WTC11 (cell line): ENCODE measurements around the gene RAX2. TPM values are rescaled to one million over a fixed set of nuclear protein-coding genes. Genes with fewer than 3 reads are reported as not detected.
"Not testable (repeated sequence)": the region's sequence is repeated elsewhere in the genome, so short reads cannot be mapped to it uniquely, and the experiment has no call there.

Source experiments
- ATAC-seq: fragments of 200-7000 bp; cut with Tn5 transposase; 2 replicates; pipeline ENCODE4 v1.10.0; 2021; ENCODE audit warnings: mild to moderate bottlenecking, moderate library complexity
- CTCF ChIA-PET: fragments of 300-600 bp; sonication (Branson Sonifier 250); formaldehyde crosslinking; loops from one replicate; lab custom pipeline; 2021; ENCODE audit warnings: antibody characterized with exemption; lab: Charles Lee
- POLR2A ChIA-PET: fragments of 350-600 bp; sonication (Branson Sonifier 250); formaldehyde crosslinking; loops from one replicate; lab custom pipeline; 2021; ENCODE audit warnings: antibody characterized with exemption; lab: Charles Lee
- DNase-seq: peaks from one replicate; pipeline ENCODE4 v3.0.0; 2021; ENCODE audit warnings: low spot score
- H3K27ac Mint-ChIP-seq: 2 replicates; pipeline ENCODE4 v1.8.0; 2021; ENCODE audit warnings: mixed read lengths
- H3K27me3 Mint-ChIP-seq: 2 replicates; pipeline ENCODE4 v1.8.0; 2021; ENCODE audit warnings: low read depth, mild to moderate bottlenecking, moderate library complexity, mixed read lengths
- H3K36me3 Mint-ChIP-seq: 2 replicates; pipeline ENCODE4 v1.8.0; 2021; ENCODE audit warnings: mixed read lengths
- H3K4me1 Mint-ChIP-seq: 2 replicates; pipeline ENCODE4 v1.8.0; 2022; ENCODE audit warnings: mixed read lengths
- H3K4me3 Mint-ChIP-seq: 2 replicates; pipeline ENCODE4 v1.8.0; 2021; ENCODE audit warnings: mild to moderate bottlenecking, moderate library complexity, mixed read lengths
- H3K9me3 Mint-ChIP-seq: 2 replicates; pipeline ENCODE4 v1.8.0; 2021; ENCODE audit warnings: mixed read lengths
- ATF2 ChIP-seq: sonication (generic); formaldehyde crosslinking; IDR thresholded peaks from 2 replicates; pipeline ENCODE4 v1.8.1; 2022; ENCODE audit warnings: low read depth, missing genetic modification reagents, borderline replicate concordance
- CREB1 ChIP-seq: sonication (generic); formaldehyde crosslinking; IDR thresholded peaks from 2 replicates; pipeline ENCODE4 v1.8.0; 2023; ENCODE audit warnings: mild to moderate bottlenecking, missing genetic modification reagents
- CREM ChIP-seq: sonication (generic); formaldehyde crosslinking; IDR thresholded peaks from 2 replicates; pipeline ENCODE4 v1.8.1; 2022; ENCODE audit warnings: mild to moderate bottlenecking, missing genetic modification reagents, moderate library complexity
- EMX1 ChIP-seq: fragments of 250-450 bp; sonication (Bioruptor Pico); IDR thresholded peaks from 2 replicates; pipeline ENCODE4 v1.8.0; 2021; ENCODE audit warnings: mild to moderate bottlenecking
- ESRRA ChIP-seq: sonication (generic); formaldehyde crosslinking; IDR thresholded peaks from 2 replicates; pipeline ENCODE4 v1.8.1; 2022; ENCODE audit warnings: mild to moderate bottlenecking, missing genetic modification reagents, borderline replicate concordance
- FOXP4 ChIP-seq: sonication (generic); formaldehyde crosslinking; IDR thresholded peaks from 2 replicates; pipeline ENCODE4 v1.8.0; 2022; ENCODE audit warnings: mild to moderate bottlenecking, missing genetic modification reagents
- GRHL2 ChIP-seq: fragments of 250-450 bp; sonication (Bioruptor Pico); IDR thresholded peaks from 2 replicates; pipeline ENCODE4 v1.8.0; 2022; ENCODE audit warnings: mild to moderate bottlenecking, moderate library complexity; ENCODE audit not compliant: insufficient replicate concordance, severe bottlenecking
- IRF2 ChIP-seq: sonication (generic); formaldehyde crosslinking; IDR thresholded peaks from 2 replicates; pipeline ENCODE4 v1.8.0; 2022; ENCODE audit warnings: low read depth, missing genetic modification reagents, borderline replicate concordance
- MLX ChIP-seq: sonication (generic); formaldehyde crosslinking; IDR thresholded peaks from 2 replicates; pipeline ENCODE4 v1.8.1; 2023; ENCODE audit warnings: mild to moderate bottlenecking, missing genetic modification reagents, moderate library complexity
- MYBL2 ChIP-seq: sonication (generic); formaldehyde crosslinking; IDR thresholded peaks from 2 replicates; pipeline ENCODE4 v1.8.1; 2023; ENCODE audit warnings: mild to moderate bottlenecking, moderate library complexity, missing genetic modification reagents
- PREB ChIP-seq: sonication (generic); formaldehyde crosslinking; IDR thresholded peaks from 2 replicates; pipeline ENCODE4 v1.8.1; 2022; ENCODE audit warnings: mild to moderate bottlenecking, missing genetic modification reagents, moderate library complexity, borderline replicate concordance
- PRRX2 ChIP-seq: fragments of 250-450 bp; sonication (Bioruptor Pico); IDR thresholded peaks from 2 replicates; pipeline ENCODE4 v1.8.0; 2021; ENCODE audit warnings: mild to moderate bottlenecking
- RELA ChIP-seq: sonication (generic); formaldehyde crosslinking; IDR thresholded peaks from 2 replicates; pipeline ENCODE4 v1.8.1; 2022; ENCODE audit warnings: missing genetic modification reagents, mild to moderate bottlenecking, borderline replicate concordance
- RORB ChIP-seq: fragments of 250-450 bp; sonication (Bioruptor Pico); IDR thresholded peaks from 2 replicates; pipeline ENCODE4 v1.9.0; 2021; ENCODE audit warnings: mild to moderate bottlenecking
- SMAD4 ChIP-seq: sonication (generic); formaldehyde crosslinking; IDR thresholded peaks from 2 replicates; pipeline ENCODE4 v1.8.0; 2022; ENCODE audit warnings: mild to moderate bottlenecking, missing genetic modification reagents
- SOX15 ChIP-seq: fragments of 250-450 bp; sonication (Bioruptor Pico); IDR thresholded peaks from 2 replicates; pipeline ENCODE4 v1.9.0; 2021; ENCODE audit warnings: mild to moderate bottlenecking
- ZNF671 ChIP-seq: fragments of 250-450 bp; sonication (Bioruptor Pico); IDR thresholded peaks from 2 replicates; pipeline ENCODE4 v1.8.0; 2021; ENCODE audit warnings: mild to moderate bottlenecking
- ZSCAN18 ChIP-seq: fragments of 250-450 bp; sonication (Bioruptor Pico); IDR thresholded peaks from 2 replicates; pipeline ENCODE4 v2.1.2; 2022; ENCODE audit warnings: mild to moderate bottlenecking, moderate library complexity
- total RNA-seq: library from RNA; stranded (reverse); gene quantifications from 3 replicates; pipeline ENCODE4 v1.2.3, GENCODE V29; 2021
- TF ChIP-seq, protein P1 (sequence below): sonication (generic); formaldehyde crosslinking; IDR thresholded peaks from 2 replicates; pipeline ENCODE4 v1.8.1; 2023; ENCODE audit warnings: mild to moderate bottlenecking, missing genetic modification reagents, moderate library complexity
- TF ChIP-seq, protein P2 (sequence below): fragments of 250-450 bp; sonication (Bioruptor Pico); IDR thresholded peaks from 2 replicates; pipeline ENCODE4 v1.9.0; 2021; ENCODE audit warnings: moderate library complexity, mild to moderate bottlenecking, inconsistent platforms, borderline replicate concordance

Gene RAX2
- total RNA-seq, 1 experiment from 2014 or later: 0.09 TPM

DNA sequence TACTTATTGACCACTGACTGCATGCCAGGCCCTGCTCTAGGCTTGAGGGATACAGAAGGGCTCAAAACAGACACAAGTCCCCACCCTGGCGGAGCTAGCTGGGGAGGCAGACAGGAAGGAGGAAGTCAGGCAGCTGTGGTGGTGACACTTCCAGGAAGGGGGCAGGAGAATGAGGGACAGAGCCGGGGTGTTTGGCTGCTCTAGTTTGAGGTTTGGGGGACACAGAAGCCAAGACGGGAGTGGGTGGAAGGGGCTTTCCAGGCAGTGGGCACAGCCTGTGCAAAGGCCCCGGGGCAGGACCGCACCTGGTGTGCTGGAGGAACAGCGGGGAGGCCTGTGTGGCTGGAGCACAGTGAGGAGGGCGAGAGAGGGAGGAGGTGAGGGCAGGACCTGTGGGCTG, 5.5 kb downstream of the RAX2 start:
- peaks cover 5% of the 10 kb centered on the region for H3K36me3 Mint-ChIP-seq
- peaks cover 3% of the 10 kb centered on the region; the same call in 1 of the 2 replicates for H3K27me3 Mint-ChIP-seq
- H3K4me3 Mint-ChIP-seq: no peak overlapping the region
- H3K9me3 Mint-ChIP-seq: no peaks in the 10 kb centered on the region
- peaks cover 10% of the 10 kb centered on the region for H3K4me1 Mint-ChIP-seq
- POLR2A ChIA-PET: no interaction called here
- TF ChIP-seq ZNF671 (CRISPR knock-in tag) (no peak), SMAD4 (CRISPR knock-in tag) (no peak), IRF2 (CRISPR knock-in tag) (no peak), PREB (CRISPR knock-in tag) (no peak), RORB (CRISPR knock-in tag) (no peak), FOXP4 (no peak), CREB1 (CRISPR knock-in tag) (no peak), RELA (no peak), PRRX2 (CRISPR knock-in tag) (no peak)
- TF ChIP-seq, protein P1, sequence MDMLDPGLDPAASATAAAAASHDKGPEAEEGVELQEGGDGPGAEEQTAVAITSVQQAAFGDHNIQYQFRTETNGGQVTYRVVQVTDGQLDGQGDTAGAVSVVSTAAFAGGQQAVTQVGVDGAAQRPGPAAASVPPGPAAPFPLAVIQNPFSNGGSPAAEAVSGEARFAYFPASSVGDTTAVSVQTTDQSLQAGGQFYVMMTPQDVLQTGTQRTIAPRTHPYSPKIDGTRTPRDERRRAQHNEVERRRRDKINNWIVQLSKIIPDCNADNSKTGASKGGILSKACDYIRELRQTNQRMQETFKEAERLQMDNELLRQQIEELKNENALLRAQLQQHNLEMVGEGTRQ: no peak
- TF ChIP-seq, all 79 proteins: peak for 0
- CTCF ChIA-PET: no interaction called here
- no peak for ATAC-seq
- H3K27ac Mint-ChIP-seq: no peak overlapping the region
- no peak for DNase-seq

- CTCF ChIA-PET, POLR2A ChIA-PET, H3K4me1 Mint-ChIP-seq, H3K4me3 Mint-ChIP-seq, H3K9me3 Mint-ChIP-seq, H3K36me3 Mint-ChIP-seq, DNase-seq, ATAC-seq, H3K27ac Mint-ChIP-seq, H3K27me3 Mint-ChIP-seq: not testable (repeated sequence)
Measured at GRCh38 chr19:3765757-3766156, 6.3 kb downstream of the RAX2 start.

GRCh38 chr19:3765121-3765520, 6.9 kb downstream of the RAX2 start:
- ATAC-seq: no peak
- no peaks in the 10 kb centered on the region for H3K9me3 Mint-ChIP-seq
- DNase-seq: no peak
- no peak overlapping the region for H3K4me3 Mint-ChIP-seq
- CTCF ChIA-PET: no interaction called here
- H3K36me3 Mint-ChIP-seq: peaks cover 5% of the 10 kb centered on the region
- POLR2A ChIA-PET: no interaction called here
- peaks cover 3% of the 10 kb centered on the region; the same call in 1 of the 2 replicates for H3K27me3 Mint-ChIP-seq
- no peak overlapping the region for H3K27ac Mint-ChIP-seq
- H3K4me1 Mint-ChIP-seq: peaks cover 8% of the 10 kb centered on the region
- TF ChIP-seq FOXP4: no peak
- TF ChIP-seq ATF2 (CRISPR knock-in tag): no peak
- no peak for TF ChIP-seq ESRRA (CRISPR knock-in tag)
- TF ChIP-seq GRHL2 (CRISPR knock-in tag): no peak
- no peak for TF ChIP-seq CREM (CRISPR knock-in tag)
- no peak for TF ChIP-seq ZSCAN18 (CRISPR knock-in tag)
- no peak for TF ChIP-seq MLX (CRISPR knock-in tag)
- no peak for TF ChIP-seq SOX15 (CRISPR knock-in tag)
- TF ChIP-seq EMX1 (CRISPR knock-in tag): no peak
- no peak for TF ChIP-seq MYBL2 (CRISPR knock-in tag)
- TF ChIP-seq, protein P2, sequence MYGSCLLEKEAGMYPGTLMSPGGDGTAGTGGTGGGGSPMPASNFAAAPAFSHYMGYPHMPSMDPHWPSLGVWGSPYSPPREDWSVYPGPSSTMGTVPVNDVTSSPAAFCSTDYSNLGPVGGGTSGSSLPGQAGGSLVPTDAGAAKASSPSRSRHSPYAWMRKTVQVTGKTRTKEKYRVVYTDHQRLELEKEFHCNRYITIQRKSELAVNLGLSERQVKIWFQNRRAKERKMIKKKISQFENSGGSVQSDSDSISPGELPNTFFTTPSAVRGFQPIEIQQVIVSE (CRISPR knock-in tag): no peak
